ENCODE measurements around the gene SLC2A11.

- TF ChIP-seq EZH2 (IDR thresholded peaks at IDR 0.05; ENCODE audit: low read length, missing control alignments) (no peak), CTCF (conservative IDR thresholded peaks at IDR 0.05 in 1 of 2, IDR thresholded peaks at IDR 0.05 in 1 of 2; ENCODE audit: low read depth in 1 of 2, low read length in 2 of 2) (no peak)
Observed at GRCh38 chr22:23915290-23915689, 57.6 kb downstream of the SLC2A11 start.
